Endothelial cell of umbilical vein (primary cell): Measurements from ENCODE around the gene SEC11C. TPM values are rescaled to one million over a fixed set of nuclear protein-coding genes. Genes with fewer than 3 reads are reported as not detected.

Experiments used
- BruUV-seq: library from RNA; stranded (reverse); fragments of 400-500 nt; replicated peaks from 2 replicates; lab custom pipeline; 2021; lab: Mats Ljungman, UMichigan
- CTCF ChIA-PET: fragments of 300-600, 350-600 bp; sonication (Branson Sonifier 250); formaldehyde crosslinking; loops from one replicate; lab custom pipeline; 2021; ENCODE audit warnings: antibody characterized with exemption, inconsistent platforms; lab: Charles Lee
- POLR2A ChIA-PET: fragments of 300-600, 350-600 bp; sonication (Branson Sonifier 250); formaldehyde crosslinking; loops from one replicate; lab custom pipeline; 2021; ENCODE audit warnings: antibody characterized with exemption, inconsistent platforms; lab: Charles Lee
- DNase-seq: peaks from one replicate; pipeline ENCODE4 v3.0.0-alpha.2; 2011; ENCODE audit warnings: low read depth, low spot score
- FAIRE-seq: peaks from 2 replicates; lab custom pipeline; 2011; peaks lifted over from hg19 to GRCh38; lab: Jason Lieb, UNC
- H2AFZ ChIP-seq: 2 replicates; pipeline ENCODE4 v1.6.0; 2012; ENCODE audit warnings: low read depth, low read length, control low read depth, inconsistent platforms
- H3K27ac ChIP-seq: 2 replicates; pipeline ENCODE4 v1.5.1; 2011; ENCODE audit warnings: low read depth, mild to moderate bottlenecking, control low read depth, low read length, moderate library complexity; ENCODE audit not compliant: insufficient read depth
- H3K27me3 ChIP-seq, 2 experiments: 2 replicates each; pipeline versions ENCODE4 v1.6.0 to v1.6.1; 2011; ENCODE audit warnings: low read length in 2 of 2, mixed read lengths in 1 of 2; ENCODE audit not compliant: control insufficient read depth in 2 of 2, insufficient read depth in 2 of 2
- H3K36me3 ChIP-seq, 2 experiments: 2 replicates in 1 of 2; 3 replicates in 1 of 2; pipeline ENCODE4 v1.5.1; 2011; ENCODE audit warnings: low read length in 2 of 2, mild to moderate bottlenecking in 1 of 2, moderate library complexity in 1 of 2; ENCODE audit not compliant: control insufficient read depth in 2 of 2, insufficient read depth in 2 of 2; ENCODE audit errors: extremely low read depth in 1 of 2
- H3K4me1 ChIP-seq: 3 replicates; pipeline ENCODE4 v1.5.1; 2011; ENCODE audit warnings: mild to moderate bottlenecking, low read length; ENCODE audit not compliant: control insufficient read depth, insufficient read depth; ENCODE audit errors: extremely low read depth
- H3K4me2 ChIP-seq: 2 replicates; pipeline ENCODE4 v1.6.1; 2011; ENCODE audit warnings: low read length, control low read depth, mixed read lengths; ENCODE audit not compliant: insufficient read depth
- H3K4me3 ChIP-seq, 3 experiments: fragments of 200-600 bp in 1 of 3; sonication (generic), shearing (Covaris generic) in 1 of 3; replicated peaks in 1 of 3; 2 replicates each; pipeline ENCODE4 v1.5.1; 2011 to 2016; ENCODE audit warnings: control low read depth in 3 of 3, low read length in 3 of 3, mild to moderate bottlenecking in 2 of 3, inconsistent platforms in 1 of 3, low read depth in 1 of 3, moderate library complexity in 1 of 3; ENCODE audit not compliant: insufficient read depth in 1 of 3
- H3K79me2 ChIP-seq: 2 replicates; pipeline ENCODE4 v1.6.0; 2012; ENCODE audit warnings: low read length, inconsistent platforms; ENCODE audit not compliant: control insufficient read depth, insufficient read depth
- H3K9ac ChIP-seq: replicated peaks from 2 replicates; pipeline ENCODE3; 2011; ENCODE audit warnings: low read length, control low read depth; ENCODE audit not compliant: insufficient read depth; ENCODE audit errors: extremely low read depth
- H3K9me1 ChIP-seq: replicated peaks from 3 replicates; pipeline ENCODE4 v1.6.0; 2011; ENCODE audit warnings: mild to moderate bottlenecking, low read length; ENCODE audit not compliant: control insufficient read depth, insufficient read depth; ENCODE audit errors: extremely low read depth
- H3K9me3 ChIP-seq: replicated peaks from 2 replicates; pipeline ENCODE4 v1.5.1; 2012; ENCODE audit warnings: low read length, inconsistent platforms; ENCODE audit not compliant: control insufficient read depth, insufficient read depth
- H4K20me1 ChIP-seq: replicated peaks from 2 replicates; pipeline ENCODE3; 2011; ENCODE audit warnings: mild to moderate bottlenecking, low read length; ENCODE audit not compliant: control insufficient read depth, insufficient read depth; ENCODE audit errors: extremely low read depth
- EZH2 ChIP-seq: IDR thresholded peaks from 2 replicates; pipeline ENCODE4 v1.6.1; 2012; ENCODE audit warnings: borderline replicate concordance, low read depth, mild to moderate bottlenecking, moderate library complexity, low read length, inconsistent platforms; ENCODE audit not compliant: severe bottlenecking
- FOS ChIP-seq: IDR thresholded peaks from 2 replicates; pipeline ENCODE4 v1.6.1; 2011; ENCODE audit warnings: mild to moderate bottlenecking, low read length, moderate library complexity, borderline replicate concordance; ENCODE audit not compliant: insufficient read depth
- GATA2 ChIP-seq: IDR thresholded peaks from 2 replicates; pipeline ENCODE4 v1.7.0; 2011; ENCODE audit warnings: low read depth, mild to moderate bottlenecking, moderate library complexity, mixed read lengths, low read length; ENCODE audit not compliant: insufficient read length, insufficient read depth
- JUN ChIP-seq: IDR thresholded peaks from 2 replicates; pipeline ENCODE4 v1.6.1; 2011; ENCODE audit warnings: borderline replicate concordance, low read depth; ENCODE audit not compliant: insufficient read length, insufficient read depth
- MAX ChIP-seq: IDR thresholded peaks from 2 replicates; pipeline ENCODE4 v1.6.1; 2011; ENCODE audit not compliant: insufficient read depth, insufficient read length
- MYC ChIP-seq: IDR thresholded peaks from one replicate; pipeline ENCODE4 v1.6.1; 2011; ENCODE audit warnings: mild to moderate bottlenecking, low read depth, low read length
- POLR2A ChIP-seq: IDR thresholded peaks from 2 replicates; pipeline ENCODE4 v1.6.1; 2012; ENCODE audit warnings: low read depth, mild to moderate bottlenecking, control low read depth, low read length
- POLR2AphosphoS5 ChIP-seq: IDR thresholded peaks from 2 replicates; pipeline ENCODE4 v1.6.1; 2012; ENCODE audit warnings: low read depth, mild to moderate bottlenecking, control low read depth, low read length, moderate library complexity; ENCODE audit not compliant: insufficient read depth
- dilution Hi-C: fragments of 300-500 bp; cut with MboI; formaldehyde crosslinking; loops from one replicate; pipeline ENCODE4 v1.15.0; 2019; ENCODE audit warnings: low sequenced_read_pairs; ENCODE audit not compliant: extremely low pct_ligation_motif_present
- intact Hi-C: fragments of 100-400 bp; cut with micrococcal nuclease; formaldehyde crosslinking; loops from one replicate; pipeline ENCODE4 v1.10.0; 2022
- polyA plus RNA-seq, 4 experiments: library from polyadenylated mRNA; depleted of rRNA in 3 of 4; stranded (reverse) in 3 of 4; unstranded in 1 of 4; fragments of >200 nt; gene quantifications; 2 replicates each; pipeline versions ENCODE4 v1.2.1 to v1.2.3, GENCODE V29; 2011 to 2012; ENCODE audit warnings: missing spikeins in 1 of 4
- total RNA-seq: library from RNA; stranded (reverse); gene quantifications from 2 replicates; pipeline ENCODE4 v1.2.3, GENCODE V29; 2021
- TF ChIP-seq, protein P1 (sequence below), 2 donors: IDR thresholded peaks; 1 replicate in 1 of 2; 2 replicates in 1 of 2; pipeline ENCODE4 v1.5.1; 2011; ENCODE audit warnings: low read length in 2 of 2, mild to moderate bottlenecking in 2 of 2, moderate library complexity in 2 of 2, control low read depth in 1 of 2, inconsistent platforms in 1 of 2, low read depth in 1 of 2; ENCODE audit not compliant: insufficient read depth in 1 of 2; ENCODE audit errors: extremely low read depth in 1 of 2

SEC11C gene
- total and polyA plus RNA-seq, 2 donors (not counting 3 experiments of a cell fraction or from before 2014, with no cell fraction given): 16.3 to 29.8 TPM

DNA sequence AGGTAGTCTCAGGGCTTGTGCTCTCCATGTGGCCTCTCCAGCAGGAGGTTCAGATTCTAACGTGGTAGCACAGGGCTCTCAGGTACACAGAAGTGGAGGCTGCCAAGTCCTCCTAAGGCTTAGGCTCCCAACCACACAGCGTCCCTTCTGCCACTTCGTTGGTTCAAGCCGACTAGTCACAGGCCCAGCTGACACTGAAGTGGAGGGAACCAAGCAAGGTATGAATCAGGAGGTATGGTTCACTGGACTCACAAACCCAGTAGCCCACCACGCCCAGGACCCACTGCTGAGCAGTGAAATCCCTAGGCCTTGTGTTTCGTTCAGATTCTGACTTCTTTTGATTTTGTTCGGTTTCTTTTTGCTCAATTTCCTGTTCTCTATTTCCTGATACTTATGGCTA is 46.0 kb upstream of the SEC11C start:
- Histone ChIP-seq H3K27me3 (no peaks in the 10 kb centered on the region), H3K9ac (no peak overlapping the region), H4K20me1 (no peaks in the 10 kb centered on the region), H3K27ac (no peak overlapping the region), H3K4me1 (no peaks in the 10 kb centered on the region), H3K4me3 (no peak overlapping the region), H3K9me3 (no peaks in the 10 kb centered on the region), H3K79me2 (no peaks in the 10 kb centered on the region), H3K36me3 (no peaks in the 10 kb centered on the region), H3K4me2 (no peak overlapping the region), H2AFZ (no peak overlapping the region), H3K9me1 (no peaks in the 10 kb centered on the region)
- DNase-seq (no peak), FAIRE-seq (no peak)
- TF ChIP-seq POLR2A: no peak
- TF ChIP-seq EZH2: no peak
- TF ChIP-seq FOS: no peak
- TF ChIP-seq JUN: no peak
- TF ChIP-seq MAX: no peak
- POLR2A ChIA-PET: no interaction called here
- no TSS peak for BruUV-seq
- CTCF ChIA-PET: interaction anchor here (1.0 to 1.7 kb wide), 2 partner anchors 9 to 10 kb away, joined by 3 to 7 read pairs; no protein-coding TSS in a partner anchor
- dilution Hi-C loops (no loop called here), intact Hi-C loops (no loop called here)

- H3K27ac ChIP-seq: no peak overlapping the region
- H3K9ac ChIP-seq: no peak overlapping the region
- H2AFZ ChIP-seq: no peak overlapping the region
- ChIA-PET POLR2A (no interaction called here), CTCF (interaction anchor here (0.9 to 1.0 kb wide), 2 partner anchors 11 to 64 kb away, joined by 3 read pairs; no protein-coding TSS in a partner anchor)
- H4K20me1 ChIP-seq: no peaks in the 10 kb centered on the region
- BruUV-seq: no TSS peak
- H3K4me3 ChIP-seq: no peak overlapping the region
- intact Hi-C loops: no loop called here
- H3K4me2 ChIP-seq: no peak overlapping the region
- no peaks in the 10 kb centered on the region for H3K9me3 ChIP-seq
- no peaks in the 10 kb centered on the region for H3K4me1 ChIP-seq
- DNase-seq: no peak
- H3K36me3 ChIP-seq: no peaks in the 10 kb centered on the region
- FAIRE-seq: no peak
- H3K27me3 ChIP-seq: no peaks in the 10 kb centered on the region
- dilution Hi-C loops: no loop called here
- H3K79me2 ChIP-seq: no peaks in the 10 kb centered on the region
- TF ChIP-seq MYC: no peak
- no peak for TF ChIP-seq FOS
- TF ChIP-seq GATA2: no peak
- no peak for TF ChIP-seq JUN
- TF ChIP-seq, protein P1, sequence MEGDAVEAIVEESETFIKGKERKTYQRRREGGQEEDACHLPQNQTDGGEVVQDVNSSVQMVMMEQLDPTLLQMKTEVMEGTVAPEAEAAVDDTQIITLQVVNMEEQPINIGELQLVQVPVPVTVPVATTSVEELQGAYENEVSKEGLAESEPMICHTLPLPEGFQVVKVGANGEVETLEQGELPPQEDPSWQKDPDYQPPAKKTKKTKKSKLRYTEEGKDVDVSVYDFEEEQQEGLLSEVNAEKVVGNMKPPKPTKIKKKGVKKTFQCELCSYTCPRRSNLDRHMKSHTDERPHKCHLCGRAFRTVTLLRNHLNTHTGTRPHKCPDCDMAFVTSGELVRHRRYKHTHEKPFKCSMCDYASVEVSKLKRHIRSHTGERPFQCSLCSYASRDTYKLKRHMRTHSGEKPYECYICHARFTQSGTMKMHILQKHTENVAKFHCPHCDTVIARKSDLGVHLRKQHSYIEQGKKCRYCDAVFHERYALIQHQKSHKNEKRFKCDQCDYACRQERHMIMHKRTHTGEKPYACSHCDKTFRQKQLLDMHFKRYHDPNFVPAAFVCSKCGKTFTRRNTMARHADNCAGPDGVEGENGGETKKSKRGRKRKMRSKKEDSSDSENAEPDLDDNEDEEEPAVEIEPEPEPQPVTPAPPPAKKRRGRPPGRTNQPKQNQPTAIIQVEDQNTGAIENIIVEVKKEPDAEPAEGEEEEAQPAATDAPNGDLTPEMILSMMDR (IDR thresholded peaks at IDR 0.05; ENCODE audit: extremely low read depth in 1 of 2, insufficient read depth in 1 of 2, low read depth in 1 of 2, low read length in 2 of 2): no peak
- TF ChIP-seq POLR2AphosphoS5: no peak
- no peak for TF ChIP-seq MAX
- no peak for TF ChIP-seq EZH2
- TF ChIP-seq POLR2A: no peak
- H3K9me1 ChIP-seq: no peaks in the 10 kb centered on the region
Observed at GRCh38 chr18:59094569-59094968, 45.1 kb upstream of the SEC11C start.
